Sigmoid colon (tissue), 7 donors: ENCODE results near the gene OBI1. TPM values are rescaled to one million over a fixed set of nuclear protein-coding genes. Genes with fewer than 3 reads are reported as not detected.
A peak's percentile ranks its signal among the peaks of the same experiment; 100 is the strongest.

Experiments used
- DNase-seq: peaks from one replicate; pipeline ENCODE4 v3.0.0-alpha.2; 2019
- H3K27ac ChIP-seq, 4 donors: fragments of 200-600 bp; sonication (generic); one replicate each; pipeline ENCODE4 v1.5.1; 2016 to 2019; ENCODE audit warnings: mild to moderate bottlenecking in 1 of 4
- H3K27me3 ChIP-seq, 3 donors: fragments of 200-600 bp; sonication (generic); one replicate each; pipeline ENCODE4 v1.5.1; 2019; ENCODE audit warnings: mild to moderate bottlenecking in 1 of 3
- H3K36me3 ChIP-seq, 4 donors: fragments of 200-600 bp; sonication (generic); one replicate each; pipeline ENCODE4 v1.5.1; 2016 to 2019
- H3K4me1 ChIP-seq, 4 donors: fragments of 200-600 bp; sonication (generic); one replicate each; pipeline ENCODE4 v1.5.1; 2017 to 2019
- H3K4me3 ChIP-seq, 4 donors: fragments of 200-600 bp; sonication (generic); one replicate each; pipeline ENCODE4 v1.5.1; 2017 to 2019; ENCODE audit warnings: mild to moderate bottlenecking in 2 of 4, moderate library complexity in 1 of 4
- H3K9me3 ChIP-seq, 4 donors: fragments of 200-600 bp in 3 of 4; sonication (generic) in 3 of 4; one replicate each; pipeline versions ENCODE4 v1.5.1 to v1.6.1; 2013 to 2019
- CTCF ChIP-seq, 4 experiments: fragments of 450-650 bp in 3 of 4; fragments of 200-600 bp in 1 of 4; IDR thresholded peaks; one replicate each; pipeline ENCODE4 v1.5.1; 2016 to 2019; ENCODE audit warnings: antibody characterized with exemption in 4 of 4, mild to moderate bottlenecking in 3 of 4, moderate library complexity in 2 of 4
- EP300 ChIP-seq, 4 donors: sonication (generic); formaldehyde crosslinking; IDR thresholded peaks; one replicate each; pipeline ENCODE4 v1.6.1; 2017; ENCODE audit warnings: antibody characterized with exemption in 4 of 4
- POLR2A ChIP-seq, 2 donors: fragments of 450-650 bp; IDR thresholded peaks; one replicate each; pipeline ENCODE4 v1.6.1; 2016; ENCODE audit warnings: antibody characterized with exemption in 2 of 2, mild to moderate bottlenecking in 2 of 2, moderate library complexity in 2 of 2
- POLR2AphosphoS5 ChIP-seq, 4 donors: sonication (generic); formaldehyde crosslinking; IDR thresholded peaks; one replicate each; pipeline ENCODE4 v1.6.1; 2017; ENCODE audit warnings: antibody characterized with exemption in 4 of 4
- WGBS, 2 donors: extraction: QIAGEN DNeasy Blood & Tissue Kit; methylation state at CpG; one replicate each; pipeline ENCODE4 v1.1.7; 2013; 5-methylcytosine and 5-hydroxymethylcytosine counted together
- intact Hi-C: fragments of 100-400 bp; cut with DNase I; formaldehyde crosslinking; loops from one replicate; pipeline ENCODE4 v1.15.1; 2023
- polyA plus RNA-seq, 3 donors: library from polyadenylated mRNA; stranded (reverse); fragments of 200-250 nt; gene quantifications; one replicate each; pipeline ENCODE4 v1.2.3, GENCODE V29; 2013
- total RNA-seq, 4 donors: library from RNA; depleted of rRNA; stranded (reverse); fragments of >200 nt; gene quantifications; one replicate each; pipeline ENCODE4 v1.1.0, GENCODE V29; 2016
- donor health status: healthy with polysubstance abuse.
- donor health status: Bipolar disorder and iron deficiency.
- donor health status: healthy.

Gene OBI1
- total and polyA plus RNA-seq, 7 donors: 2.1 to 13.6 (median 9.1) TPM

GRCh38 chr13:78657699-78658629 lies 991 bp downstream of the OBI1 start:
- no peak for TF ChIP-seq EP300 (IDR thresholded peaks at IDR 0.05)
- TF ChIP-seq POLR2A (IDR thresholded peaks at IDR 0.05): no peak
- no peaks in the 10 kb centered on the region for H3K36me3 ChIP-seq
- intact Hi-C loops: loop anchor here (5.0 to 10.0 kb wide), 2 partner anchors 51 to 747 kb away; partner anchors contain the start of gene RBM26
- peaks cover 0 to 20% (median 14%) of the 10 kb centered on the region in 4 donors for H3K4me1 ChIP-seq
- H3K9me3 ChIP-seq: no peaks in the 10 kb centered on the region
- WGBS, 2 donors: 19 to 23% methylated on average over 12 of the region's 12 CpGs
- H3K27ac ChIP-seq: peak overlapping the region; percentile 69 to 86 (median 83)
- H3K4me3 ChIP-seq: peak overlapping the region; percentile 59 to 95 (median 78)
- no peak for DNase-seq
- no peaks in the 10 kb centered on the region for H3K27me3 ChIP-seq

GRCh38 chr13:78655906-78656305 lies 3.0 kb downstream of the OBI1 start:
- TF ChIP-seq CTCF (IDR thresholded peaks at IDR 0.05) (no peak), POLR2A (IDR thresholded peaks at IDR 0.05) (no peak), EP300 (IDR thresholded peaks at IDR 0.05) (no peak), POLR2AphosphoS5 (IDR thresholded peaks at IDR 0.05) (no peak)
- no peaks in the 10 kb centered on the region for H3K9me3 ChIP-seq
- H3K4me3 ChIP-seq: no peak overlapping the region
- no peak for DNase-seq
- H3K4me1 ChIP-seq: peaks cover 0 to 20% (median 14%) of the 10 kb centered on the region in 4 donors
- no peaks in the 10 kb centered on the region for H3K36me3 ChIP-seq
- no peak overlapping the region for H3K27ac ChIP-seq
- H3K27me3 ChIP-seq: no peaks in the 10 kb centered on the region
- intact Hi-C loops: loop anchor here (5.0 to 10.0 kb wide), 2 partner anchors 49 to 749 kb away; partner anchors contain the start of gene RBM26

GRCh38 chr13:78655007-78655406 lies 3.9 kb downstream of the OBI1 start:
- H3K27ac ChIP-seq: no peak overlapping the region
- H3K9me3 ChIP-seq: no peaks in the 10 kb centered on the region
- WGBS, 2 donors: 94% methylated on average over 3 of the region's 3 CpGs
- no peak for DNase-seq
- H3K4me1 ChIP-seq: peaks cover 0 to 18% (median 14%) of the 10 kb centered on the region in 4 donors
- no peak overlapping the region for H3K4me3 ChIP-seq
- intact Hi-C loops: loop anchor here (5.0 to 10.0 kb wide), 2 partner anchors 48 to 750 kb away; partner anchors contain the start of gene RBM26
- H3K27me3 ChIP-seq: no peaks in the 10 kb centered on the region
- H3K36me3 ChIP-seq: no peaks in the 10 kb centered on the region
- TF ChIP-seq POLR2AphosphoS5 (IDR thresholded peaks at IDR 0.05) (no peak), EP300 (IDR thresholded peaks at IDR 0.05) (no peak), CTCF (IDR thresholded peaks at IDR 0.05) (no peak), POLR2A (IDR thresholded peaks at IDR 0.05) (no peak)

- no peak for DNase-seq
- intact Hi-C loops: loop anchor here (10.0 kb wide), 1 partner anchor 752 kb away; the partner anchor contains the start of gene RBM26
- H3K36me3 ChIP-seq: no peaks in the 10 kb centered on the region
- no peak overlapping the region for H3K4me3 ChIP-seq
- H3K4me1 ChIP-seq: peaks cover 0 to 9% (median 4%) of the 10 kb centered on the region in 4 donors
- no peak overlapping the region for H3K27ac ChIP-seq
- WGBS, 2 donors: 92 to 94% methylated on average over 1 of the region's 1 CpG
- H3K27me3 ChIP-seq: no peaks in the 10 kb centered on the region
- TF ChIP-seq EP300 (IDR thresholded peaks at IDR 0.05) (no peak), POLR2AphosphoS5 (IDR thresholded peaks at IDR 0.05) (no peak), POLR2A (IDR thresholded peaks at IDR 0.05) (no peak), CTCF (IDR thresholded peaks at IDR 0.05) (no peak)
- no peaks in the 10 kb centered on the region for H3K9me3 ChIP-seq
Measured at GRCh38 chr13:78652651-78653050, 6.3 kb downstream of the OBI1 start.

GRCh38 chr13:78650717-78651083 lies 8.3 kb downstream of the OBI1 start:
- Histone ChIP-seq H3K36me3 (no peaks in the 10 kb centered on the region), H3K9me3 (no peaks in the 10 kb centered on the region), H3K27me3 (no peaks in the 10 kb centered on the region), H3K4me1 (no peaks in the 10 kb centered on the region), H3K27ac (no peak overlapping the region), H3K4me3 (no peak overlapping the region)
- TF ChIP-seq POLR2AphosphoS5 (IDR thresholded peaks at IDR 0.05) (no peak), CTCF (IDR thresholded peaks at IDR 0.05) (no peak), POLR2A (IDR thresholded peaks at IDR 0.05) (no peak), EP300 (IDR thresholded peaks at IDR 0.05) (no peak)
- intact Hi-C loops: loop anchor here (10.0 kb wide), 1 partner anchor 754 kb away; the partner anchor contains the start of gene RBM26
- no peak for DNase-seq
- 94 to 95% methylated on average over 2 of the region's 2 CpGs for WGBS, 2 donors
